HepG2 (cell line): ENCODE results near the gene CDC25C. TPM values are rescaled to one million over a fixed set of nuclear protein-coding genes. Genes with fewer than 3 reads are reported as not detected.

Experiments
- ARNTL ChIP-seq: sonication (generic); formaldehyde crosslinking; IDR thresholded peaks from 2 replicates; pipeline ENCODE4 v1.4.0; 2020; ENCODE audit warnings: mild to moderate bottlenecking, missing genetic modification reagents
- EED ChIP-seq: sonication (generic); formaldehyde crosslinking; IDR thresholded peaks from 2 replicates; pipeline ENCODE4 v1.5.0; 2020; ENCODE audit warnings: mild to moderate bottlenecking, missing genetic modification reagents
- KDM3A ChIP-seq: IDR thresholded peaks from 2 replicates; pipeline ENCODE4 v1.6.1; 2018; ENCODE audit warnings: low read depth, missing compliant biosample characterization
- SIX4 ChIP-seq: sonication (generic); formaldehyde crosslinking; IDR thresholded peaks from 2 replicates; pipeline ENCODE4 v1.4.0; 2020; ENCODE audit warnings: missing genetic modification reagents
- ZBTB7A ChIP-seq: sonication (generic); formaldehyde crosslinking; IDR thresholded peaks from 2 replicates; pipeline ENCODE4 v1.8.0; 2022; ENCODE audit warnings: mild to moderate bottlenecking, missing genetic modification reagents
- ZC3H13 ChIP-seq: sonication (generic); formaldehyde crosslinking; IDR thresholded peaks from 2 replicates; pipeline ENCODE4 v1.8.1; 2023; ENCODE audit warnings: mild to moderate bottlenecking, missing genetic modification reagents, moderate library complexity
- ZNF136 ChIP-seq: sonication (generic); formaldehyde crosslinking; IDR thresholded peaks from 2 replicates; pipeline ENCODE4 v1.8.1; 2022; ENCODE audit warnings: low read depth, mild to moderate bottlenecking, moderate library complexity, missing genetic modification reagents
- ZNF260 ChIP-seq: sonication (generic); formaldehyde crosslinking; IDR thresholded peaks from 2 replicates; pipeline ENCODE4 v1.4.0; 2020; ENCODE audit warnings: missing genetic modification reagents, low read depth, mild to moderate bottlenecking, borderline replicate concordance
- ZNF383 ChIP-seq: sonication (generic); formaldehyde crosslinking; IDR thresholded peaks from 2 replicates; pipeline ENCODE4 v1.4.0; 2020; ENCODE audit warnings: missing genetic modification reagents, mild to moderate bottlenecking, borderline replicate concordance
- ZNF619 ChIP-seq: sonication (generic); formaldehyde crosslinking; IDR thresholded peaks from 2 replicates; pipeline ENCODE4 v1.4.0; 2020; ENCODE audit warnings: mild to moderate bottlenecking, missing genetic modification reagents
- ZNF629 ChIP-seq: sonication (generic); formaldehyde crosslinking; conservative IDR thresholded peaks from 2 replicates; pipeline ENCODE4 v1.5.0; 2020; ENCODE audit warnings: missing genetic modification reagents
- ZNF644 ChIP-seq: IDR thresholded peaks from 2 replicates; pipeline ENCODE4 v1.6.1; 2016; ENCODE audit warnings: low read depth
- ZNF792 ChIP-seq: IDR thresholded peaks from 2 replicates; pipeline ENCODE4 v1.6.1; 2016
- ZNF891 ChIP-seq: sonication (generic); formaldehyde crosslinking; IDR thresholded peaks from 2 replicates; pipeline ENCODE4 v1.5.0; 2020; ENCODE audit warnings: mild to moderate bottlenecking, missing genetic modification reagents
- ZSCAN22 ChIP-seq: sonication (generic); formaldehyde crosslinking; IDR thresholded peaks from 2 replicates; pipeline ENCODE4 v1.4.0; 2020; ENCODE audit warnings: mild to moderate bottlenecking, missing genetic modification reagents
- polyA plus RNA-seq, 8 experiments: library from polyadenylated mRNA; depleted of rRNA in 3 of 8; stranded (reverse) in 7 of 8; unstranded in 1 of 8; fragments of >200 nt; fragmentation: Illumina TruSeq in 4 of 8; extraction: Trizol in 4 of 8; gene quantifications; 2 replicates each; pipeline versions ENCODE4 v1.2.1 to v1.2.3, GENCODE V29; 2011 to 2016; ENCODE audit warnings: low read depth in 4 of 8, missing spikeins in 1 of 8, mixed read lengths in 1 of 8; ENCODE audit not compliant: insufficient read depth in 1 of 8
- total RNA-seq, 5 experiments: library from RNA; depleted of rRNA; stranded (reverse); fragments of >200 nt; fragmentation: Illumina TruSeq; extraction: Trizol; gene quantifications; 2 replicates each; pipeline ENCODE4 v1.2.3, GENCODE V29; 2016; ENCODE audit warnings: low read depth in 1 of 5
- TF ChIP-seq, protein P1 (sequence below): sonication (generic); formaldehyde crosslinking; IDR thresholded peaks from 2 replicates; pipeline ENCODE4 v1.4.0; 2020; ENCODE audit warnings: mild to moderate bottlenecking, missing genetic modification reagents
- TF ChIP-seq, protein P2 (sequence below): sonication (generic); formaldehyde crosslinking; IDR thresholded peaks from 2 replicates; pipeline ENCODE4 v1.8.0; 2022; ENCODE audit warnings: missing genetic modification reagents, mild to moderate bottlenecking, borderline replicate concordance
- TF ChIP-seq, protein P3 (sequence below): sonication (generic); formaldehyde crosslinking; IDR thresholded peaks from 2 replicates; pipeline ENCODE4 v1.4.0; 2020; ENCODE audit warnings: missing genetic modification reagents, borderline replicate concordance
- TF ChIP-seq, protein P4 (sequence below): sonication (generic); formaldehyde crosslinking; IDR thresholded peaks from 2 replicates; pipeline ENCODE4 v1.4.0; 2020; ENCODE audit warnings: low read depth, missing genetic modification reagents

The CDC25C gene
- total and polyA plus RNA-seq, 2 of the 13 experiments (the other 11 are each of a cell fraction or from before 2014, with no cell fraction given): 17.7 to 27.6 TPM

DNA sequence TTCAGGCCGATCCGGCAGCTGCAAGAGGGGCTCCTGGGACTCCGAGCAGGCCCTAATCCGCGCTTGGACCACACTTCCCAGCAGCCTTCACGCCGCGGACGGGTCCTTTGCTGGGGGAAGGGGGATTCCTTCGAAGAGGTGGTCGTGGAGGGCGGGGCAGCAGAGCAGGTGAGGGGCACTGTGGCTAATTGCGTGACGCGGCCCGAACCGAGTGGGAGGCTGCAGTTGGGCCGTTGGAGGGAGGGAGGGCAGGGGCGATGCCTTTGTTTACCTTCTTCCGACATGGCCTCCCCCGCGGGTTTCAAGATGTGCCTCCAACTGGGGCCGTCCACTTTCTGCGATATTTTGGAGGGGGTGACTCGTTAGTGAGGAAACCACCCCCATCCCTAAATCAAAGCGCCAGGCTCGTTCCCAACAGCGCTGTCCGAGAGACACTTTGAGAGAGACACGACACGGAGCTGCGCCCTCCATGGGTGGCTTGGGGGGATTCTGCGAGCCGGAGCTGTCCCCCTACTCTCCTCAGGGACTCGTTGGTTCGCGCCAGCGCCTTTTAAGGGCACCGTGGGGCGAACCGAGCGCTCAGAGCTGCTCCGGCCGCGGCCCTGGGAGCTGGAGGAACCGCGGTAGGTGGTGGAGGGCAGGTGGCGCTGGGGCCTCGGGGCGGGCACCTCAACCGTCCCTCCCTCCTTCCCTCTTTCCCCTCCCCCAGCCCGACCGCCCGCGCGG lies 6.2 kb upstream of the CDC25C start, which contains the start of gene FAM53C (continued):
- TF ChIP-seq ZBTB7A (peak; percentile 70; the same call in 1 of the 2 replicates), ARNTL (CRISPR knock-in tag) (peak; percentile 72; the same call in 1 of the 2 replicates), SIX4 (CRISPR knock-in tag) (no peak), ZNF891 (CRISPR knock-in tag) (no peak; the same call in 1 of the 2 replicates), ZNF629 (0 out of 2 replicates have a peak, but pooled peaks have one; percentile 19), ZC3H13 (CRISPR knock-in tag) (peak; percentile 42; the same call in 1 of the 2 replicates), ZNF136 (CRISPR knock-in tag) (no peak), EED (CRISPR knock-in tag) (peak; percentile 74; the same call in 1 of the 2 replicates), ZSCAN22 (CRISPR knock-in tag) (no peak), ZNF644 (CRISPR knock-in tag) (no peak), ZNF619 (CRISPR knock-in tag) (no peak), ZNF383 (CRISPR knock-in tag) (no peak), ZNF792 (0 out of 2 replicates have a peak, but pooled peaks have one; percentile 38), ZNF260 (no peak), KDM3A (peak; percentile 84; the same call in 1 of the 2 replicates)
- TF ChIP-seq, protein P1, sequence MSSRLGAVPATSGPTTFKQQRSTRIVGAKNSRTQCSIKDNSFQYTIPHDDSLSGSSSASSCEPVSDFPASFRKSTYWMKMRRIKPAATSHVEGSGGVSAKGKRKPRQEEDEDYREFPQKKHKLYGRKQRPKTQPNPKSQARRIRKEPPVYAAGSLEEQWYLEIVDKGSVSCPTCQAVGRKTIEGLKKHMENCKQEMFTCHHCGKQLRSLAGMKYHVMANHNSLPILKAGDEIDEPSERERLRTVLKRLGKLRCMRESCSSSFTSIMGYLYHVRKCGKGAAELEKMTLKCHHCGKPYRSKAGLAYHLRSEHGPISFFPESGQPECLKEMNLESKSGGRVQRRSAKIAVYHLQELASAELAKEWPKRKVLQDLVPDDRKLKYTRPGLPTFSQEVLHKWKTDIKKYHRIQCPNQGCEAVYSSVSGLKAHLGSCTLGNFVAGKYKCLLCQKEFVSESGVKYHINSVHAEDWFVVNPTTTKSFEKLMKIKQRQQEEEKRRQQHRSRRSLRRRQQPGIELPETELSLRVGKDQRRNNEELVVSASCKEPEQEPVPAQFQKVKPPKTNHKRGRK (CRISPR knock-in tag): no peak
- TF ChIP-seq, protein P2, sequence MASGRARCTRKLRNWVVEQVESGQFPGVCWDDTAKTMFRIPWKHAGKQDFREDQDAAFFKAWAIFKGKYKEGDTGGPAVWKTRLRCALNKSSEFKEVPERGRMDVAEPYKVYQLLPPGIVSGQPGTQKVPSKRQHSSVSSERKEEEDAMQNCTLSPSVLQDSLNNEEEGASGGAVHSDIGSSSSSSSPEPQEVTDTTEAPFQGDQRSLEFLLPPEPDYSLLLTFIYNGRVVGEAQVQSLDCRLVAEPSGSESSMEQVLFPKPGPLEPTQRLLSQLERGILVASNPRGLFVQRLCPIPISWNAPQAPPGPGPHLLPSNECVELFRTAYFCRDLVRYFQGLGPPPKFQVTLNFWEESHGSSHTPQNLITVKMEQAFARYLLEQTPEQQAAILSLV (CRISPR knock-in tag): peak; percentile 63; the same call in 1 of the 2 replicates
- TF ChIP-seq, protein P3, sequence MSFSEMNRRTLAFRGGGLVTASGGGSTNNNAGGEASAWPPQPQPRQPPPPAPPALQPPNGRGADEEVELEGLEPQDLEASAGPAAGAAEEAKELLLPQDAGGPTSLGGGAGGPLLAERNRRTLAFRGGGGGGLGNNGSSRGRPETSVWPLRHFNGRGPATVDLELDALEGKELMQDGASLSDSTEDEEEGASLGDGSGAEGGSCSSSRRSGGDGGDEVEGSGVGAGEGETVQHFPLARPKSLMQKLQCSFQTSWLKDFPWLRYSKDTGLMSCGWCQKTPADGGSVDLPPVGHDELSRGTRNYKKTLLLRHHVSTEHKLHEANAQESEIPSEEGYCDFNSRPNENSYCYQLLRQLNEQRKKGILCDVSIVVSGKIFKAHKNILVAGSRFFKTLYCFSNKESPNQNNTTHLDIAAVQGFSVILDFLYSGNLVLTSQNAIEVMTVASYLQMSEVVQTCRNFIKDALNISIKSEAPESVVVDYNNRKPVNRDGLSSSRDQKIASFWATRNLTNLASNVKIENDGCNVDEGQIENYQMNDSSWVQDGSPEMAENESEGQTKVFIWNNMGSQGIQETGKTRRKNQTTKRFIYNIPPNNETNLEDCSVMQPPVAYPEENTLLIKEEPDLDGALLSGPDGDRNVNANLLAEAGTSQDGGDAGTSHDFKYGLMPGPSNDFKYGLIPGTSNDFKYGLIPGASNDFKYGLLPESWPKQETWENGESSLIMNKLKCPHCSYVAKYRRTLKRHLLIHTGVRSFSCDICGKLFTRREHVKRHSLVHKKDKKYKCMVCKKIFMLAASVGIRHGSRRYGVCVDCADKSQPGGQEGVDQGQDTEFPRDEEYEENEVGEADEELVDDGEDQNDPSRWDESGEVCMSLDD (CRISPR knock-in tag): no peak
- TF ChIP-seq, protein P4, sequence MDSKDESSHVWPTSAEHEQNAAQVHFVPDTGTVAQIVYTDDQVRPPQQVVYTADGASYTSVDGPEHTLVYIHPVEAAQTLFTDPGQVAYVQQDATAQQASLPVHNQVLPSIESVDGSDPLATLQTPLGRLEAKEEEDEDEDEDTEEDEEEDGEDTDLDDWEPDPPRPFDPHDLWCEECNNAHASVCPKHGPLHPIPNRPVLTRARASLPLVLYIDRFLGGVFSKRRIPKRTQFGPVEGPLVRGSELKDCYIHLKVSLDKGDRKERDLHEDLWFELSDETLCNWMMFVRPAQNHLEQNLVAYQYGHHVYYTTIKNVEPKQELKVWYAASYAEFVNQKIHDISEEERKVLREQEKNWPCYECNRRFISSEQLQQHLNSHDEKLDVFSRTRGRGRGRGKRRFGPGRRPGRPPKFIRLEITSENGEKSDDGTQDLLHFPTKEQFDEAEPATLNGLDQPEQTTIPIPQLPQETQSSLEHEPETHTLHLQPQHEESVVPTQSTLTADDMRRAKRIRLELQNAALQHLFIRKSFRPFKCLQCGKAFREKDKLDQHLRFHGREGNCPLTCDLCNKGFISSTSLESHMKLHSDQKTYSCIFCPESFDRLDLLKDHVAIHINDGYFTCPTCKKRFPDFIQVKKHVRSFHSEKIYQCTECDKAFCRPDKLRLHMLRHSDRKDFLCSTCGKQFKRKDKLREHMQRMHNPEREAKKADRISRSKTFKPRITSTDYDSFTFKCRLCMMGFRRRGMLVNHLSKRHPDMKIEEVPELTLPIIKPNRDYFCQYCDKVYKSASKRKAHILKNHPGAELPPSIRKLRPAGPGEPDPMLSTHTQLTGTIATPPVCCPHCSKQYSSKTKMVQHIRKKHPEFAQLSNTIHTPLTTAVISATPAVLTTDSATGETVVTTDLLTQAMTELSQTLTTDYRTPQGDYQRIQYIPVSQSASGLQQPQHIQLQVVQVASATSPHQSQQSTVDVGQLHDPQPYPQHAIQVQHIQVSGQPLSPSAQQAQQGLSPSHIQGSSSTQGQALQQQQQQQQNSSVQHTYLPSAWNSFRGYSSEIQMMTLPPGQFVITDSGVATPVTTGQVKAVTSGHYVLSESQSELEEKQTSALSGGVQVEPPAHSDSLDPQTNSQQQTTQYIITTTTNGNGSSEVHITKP: peak; percentile 99
